Activated T-cell treated with anti-CD3 and anti-CD28 coated beads for 24 hours (primary cell): Measurements from ENCODE around the gene TRAPPC10.

Experiments used
- DNase-seq: peaks from one replicate; pipeline ENCODE4 v3.0.0-alpha.2; 2020; ENCODE audit warnings: low read depth

Gene TRAPPC10

GRCh38 chr21:44066116-44066515 is 54.0 kb downstream of the TRAPPC10 start:
- no peak for DNase-seq

GRCh38 chr21:44067011-44067839 is 55.1 kb downstream of the TRAPPC10 start:
- DNase-seq, result no peak

- DNase-seq, result no peak
Measured at GRCh38 chr21:44070391-44070790, 58.3 kb downstream of the TRAPPC10 start.

- DNase-seq, result no peak
Measured at GRCh38 chr21:44071359-44072104, 59.4 kb downstream of the TRAPPC10 start.

GRCh38 chr21:44072111-44072510 is 60.0 kb downstream of the TRAPPC10 start:
- DNase-seq, result no peak

- DNase-seq, result no peak
Measured at GRCh38 chr21:44074315-44074958, 62.3 kb downstream of the TRAPPC10 start.

GRCh38 chr21:44076316-44076715 is 64.2 kb downstream of the TRAPPC10 start:
- no peak for DNase-seq

- no peak for DNase-seq
Measured at GRCh38 chr21:44078411-44078981, 66.4 kb downstream of the TRAPPC10 start.

- DNase-seq, result no peak
Measured at GRCh38 chr21:44079446-44079845, 67.3 kb downstream of the TRAPPC10 start.

GRCh38 chr21:44079846-44080245 is 67.7 kb downstream of the TRAPPC10 start:
- DNase-seq, result no peak

GRCh38 chr21:44082648-44083440 is 70.7 kb downstream of the TRAPPC10 start:
- no peak for DNase-seq

GRCh38 chr21:44083631-44084291 is 71.7 kb downstream of the TRAPPC10 start:
- DNase-seq, result peak; percentile 46

GRCh38 chr21:44084496-44085241 is 72.6 kb downstream of the TRAPPC10 start:
- no peak for DNase-seq

GRCh38 chr21:44085491-44086321 is 73.6 kb downstream of the TRAPPC10 start:
- no peak for DNase-seq

- DNase-seq, result no peak
Measured at GRCh38 chr21:44086636-44087425, 74.7 kb downstream of the TRAPPC10 start.

- no peak for DNase-seq
Measured at GRCh38 chr21:44087426-44088400, 75.6 kb downstream of the TRAPPC10 start.

GRCh38 chr21:44088401-44088780 is 76.3 kb downstream of the TRAPPC10 start:
- no peak for DNase-seq
